ENCODE measurements around the gene CABP7. TPM values are rescaled to one million over a fixed set of nuclear protein-coding genes. Genes with fewer than 3 reads are reported as not detected.

Gene CABP7
- total RNA-seq, result 0.17 TPM in 1 of 2 replicates, not detected in the other

GRCh38 chr22:29719899-29720645 is at the start of gene CABP7:
CABP7 (plus strand) TSS chr22:29720003; CDS start chr22:29720425, 422 bp downstream.

GRCh38 chr22:29766632-29767170 is 46.9 kb downstream of the CABP7 start, which contains the start of gene ZMAT5:
ZMAT5 (minus strand) TSS chr22:29767007; CDS start chr22:29748544, 18,463 bp downstream.

GRCh38 chr22:29767171-29768051 is 47.6 kb downstream of the CABP7 start, which contains the start of gene UQCR10:
UQCR10 (plus strand) TSS chr22:29767369; CDS start chr22:29767399, 30 bp downstream.

Other genes starting within 250 kb of the CABP7 start
- gene NEFH, start 239.8 kb upstream of the CABP7 start, total RNA-seq, result 2.1 and 2.5 TPM in 2 replicates
- gene THOC5, start 166.2 kb upstream of the CABP7 start, total RNA-seq, result 41.0 and 41.9 TPM in 2 replicates
- gene NIPSNAP1, start 138.9 kb upstream of the CABP7 start, total RNA-seq, result 89.5 and 116 TPM in 2 replicates
- gene NF2, start 116.4 kb upstream of the CABP7 start, total RNA-seq, result 68.2 and 72.8 TPM in 2 replicates
- 36.5 and 44.4 TPM in 2 replicates for gene ZMAT5, start 47.0 kb downstream of the CABP7 start, total RNA-seq
- gene UQCR10, start 47.4 kb downstream of the CABP7 start, total RNA-seq, result 120 and 142 TPM in 2 replicates
- gene ASCC2, start 118.3 kb downstream of the CABP7 start, total RNA-seq, result 29.6 and 31.3 TPM in 2 replicates
- gene MTMR3, start 163.2 kb downstream of the CABP7 start, total RNA-seq, result 8.8 and 9.1 TPM in 2 replicates